HEK293 (cell line): ENCODE data around the gene ZNF536.

Source experiments
- BCL11B ChIP-seq: fragments of 450-650 bp; formaldehyde crosslinking; IDR thresholded peaks from 2 replicates; pipeline ENCODE4 v1.5.1; 2016; ENCODE audit warnings: low read depth, missing biosample characterization, missing genetic modification characterization
- BCL6B ChIP-seq: fragments of 450-650 bp; formaldehyde crosslinking; IDR thresholded peaks from 2 replicates; pipeline ENCODE4 v1.5.1; 2017; ENCODE audit warnings: missing biosample characterization, missing genetic modification characterization
- HOXA7 ChIP-seq: sonication (generic); formaldehyde crosslinking; IDR thresholded peaks from 2 replicates; pipeline ENCODE4 v1.8.1; 2022; ENCODE audit warnings: missing genetic modification reagents, borderline replicate concordance
- INSM2 ChIP-seq: fragments of 450-650 bp; formaldehyde crosslinking; IDR thresholded peaks from 2 replicates; pipeline ENCODE4 v1.5.1; 2016; ENCODE audit warnings: missing biosample characterization, missing genetic modification characterization
- SP7 ChIP-seq: fragments of 450-650 bp; formaldehyde crosslinking; IDR thresholded peaks from 2 replicates; pipeline ENCODE4 v1.5.1; 2016; ENCODE audit warnings: missing biosample characterization, missing genetic modification characterization
- ZNF114 ChIP-seq: fragments of 450-650 bp; formaldehyde crosslinking; IDR thresholded peaks from 2 replicates; pipeline ENCODE4 v1.5.0; 2017; ENCODE audit warnings: missing biosample characterization, missing genetic modification characterization
- ZNF169 ChIP-seq: fragments of 450-650 bp; formaldehyde crosslinking; IDR thresholded peaks from 2 replicates; pipeline ENCODE4 v1.5.1; 2016; ENCODE audit warnings: missing biosample characterization, missing genetic modification characterization
- ZNF24 ChIP-seq: fragments of 450-650 bp; formaldehyde crosslinking; IDR thresholded peaks from 2 replicates; pipeline ENCODE4 v1.5.1; 2016; ENCODE audit warnings: missing biosample characterization, missing genetic modification characterization
- ZNF398 ChIP-seq: fragments of 450-650 bp; formaldehyde crosslinking; IDR thresholded peaks from 2 replicates; pipeline ENCODE4 v1.5.1; 2017; ENCODE audit warnings: missing biosample characterization, missing genetic modification characterization
- ZNF488 ChIP-seq: fragments of 450-650 bp; formaldehyde crosslinking; IDR thresholded peaks from 2 replicates; pipeline ENCODE4 v1.5.1; 2016; ENCODE audit warnings: missing biosample characterization, missing genetic modification characterization
- ZNF514 ChIP-seq: fragments of 450-650 bp; formaldehyde crosslinking; IDR thresholded peaks from 2 replicates; pipeline ENCODE4 v1.5.1; 2016; ENCODE audit warnings: missing biosample characterization, missing genetic modification characterization
- ZNF544 ChIP-seq: fragments of 450-650 bp; formaldehyde crosslinking; IDR thresholded peaks from 2 replicates; pipeline ENCODE4 v1.5.0; 2017; ENCODE audit warnings: missing biosample characterization, missing genetic modification characterization
- ZNF558 ChIP-seq: fragments of 450-650 bp; formaldehyde crosslinking; IDR thresholded peaks from 2 replicates; pipeline ENCODE4 v1.5.1; 2016; ENCODE audit warnings: missing biosample characterization, missing genetic modification characterization
- ZNF580 ChIP-seq: fragments of 450-650 bp; formaldehyde crosslinking; IDR thresholded peaks from 2 replicates; pipeline ENCODE4 v1.5.1; 2016; ENCODE audit warnings: missing biosample characterization, missing genetic modification characterization
- ZNF596 ChIP-seq: fragments of 450-650 bp; IDR thresholded peaks from 2 replicates; pipeline ENCODE4 v1.5.0; 2018; ENCODE audit warnings: missing biosample characterization, mild to moderate bottlenecking, missing genetic modification characterization, moderate library complexity
- ZNF623 ChIP-seq: fragments of 450-650 bp; formaldehyde crosslinking; IDR thresholded peaks from 2 replicates; pipeline ENCODE4 v1.5.1; 2016; ENCODE audit warnings: missing biosample characterization, missing genetic modification characterization
- ZNF629 ChIP-seq: fragments of 450-650 bp; formaldehyde crosslinking; IDR thresholded peaks from 2 replicates; pipeline ENCODE4 v1.5.1; 2017; ENCODE audit warnings: missing biosample characterization, missing genetic modification characterization
- ZNF707 ChIP-seq: fragments of 450-650 bp; formaldehyde crosslinking; IDR thresholded peaks from 2 replicates; pipeline ENCODE4 v1.5.1; 2016; ENCODE audit warnings: missing biosample characterization, missing genetic modification characterization
- ZNF768 ChIP-seq: fragments of 450-650 bp; formaldehyde crosslinking; IDR thresholded peaks from 2 replicates; pipeline ENCODE4 v1.5.1; 2018; ENCODE audit warnings: missing biosample characterization, mild to moderate bottlenecking, missing genetic modification characterization
- ZNF776 ChIP-seq: fragments of 450-650 bp; formaldehyde crosslinking; IDR thresholded peaks from 2 replicates; pipeline ENCODE4 v1.5.0; 2017; ENCODE audit warnings: missing biosample characterization, missing genetic modification characterization, borderline replicate concordance
- ZNF777 ChIP-seq: fragments of 450-650 bp; formaldehyde crosslinking; IDR thresholded peaks from 2 replicates; pipeline ENCODE4 v1.5.1; 2017; ENCODE audit warnings: missing biosample characterization, missing genetic modification characterization, borderline replicate concordance
- ZNF792 ChIP-seq: fragments of 450-650 bp; formaldehyde crosslinking; IDR thresholded peaks from 2 replicates; pipeline ENCODE4 v1.5.1; 2016; ENCODE audit warnings: missing biosample characterization, missing genetic modification characterization
- ZNF843 ChIP-seq: fragments of 450-650 bp; formaldehyde crosslinking; IDR thresholded peaks from 2 replicates; pipeline ENCODE4 v1.5.1; 2016; ENCODE audit warnings: missing biosample characterization, missing genetic modification characterization
- ZSCAN23 ChIP-seq: fragments of 450-650 bp; formaldehyde crosslinking; IDR thresholded peaks from 2 replicates; pipeline ENCODE4 v1.5.1; 2016; ENCODE audit warnings: missing biosample characterization, missing genetic modification characterization
- ZSCAN4 ChIP-seq: fragments of 450-650 bp; formaldehyde crosslinking; IDR thresholded peaks from 2 replicates; pipeline ENCODE4 v1.5.1; 2017; ENCODE audit warnings: missing biosample characterization, missing genetic modification characterization
- TF ChIP-seq, protein P1 (sequence below): fragments of 450-650 bp; formaldehyde crosslinking; IDR thresholded peaks from 2 replicates; pipeline ENCODE4 v1.5.1; 2016; ENCODE audit warnings: missing biosample characterization, missing genetic modification characterization
- TF ChIP-seq, protein P2 (sequence below): fragments of 450-650 bp; formaldehyde crosslinking; IDR thresholded peaks from 2 replicates; pipeline ENCODE4 v1.5.1; 2016; ENCODE audit warnings: missing biosample characterization, missing genetic modification characterization, borderline replicate concordance

ZNF536 gene

GRCh38 chr19:30425885-30426838 is 54.0 kb downstream of the ZNF536 start (continued):
- TF ChIP-seq ZNF558 (tag by site-specific recombination) (peak; percentile 90), ZNF398 (peak; percentile 83), ZSCAN4 (tag by site-specific recombination) (peak; percentile 41), ZNF707 (tag by site-specific recombination) (no peak), ZNF596 (tag by site-specific recombination) (0 out of 2 replicates have a peak, but pooled peaks have one; percentile 30), BCL11B (tag by site-specific recombination) (peak; percentile 87), ZNF24 (tag by site-specific recombination) (peak; percentile 90), ZNF514 (tag by site-specific recombination) (no peak; the same call in 1 of the 2 replicates), ZNF629 (peak; percentile 83), BCL6B (tag by site-specific recombination) (peak; percentile 88), ZNF843 (tag by site-specific recombination) (peak; percentile 95), INSM2 (tag by site-specific recombination) (no peak), HOXA7 (no peak), ZNF544 (tag by site-specific recombination) (no peak), ZNF580 (tag by site-specific recombination) (peak; percentile 74), ZNF488 (tag by site-specific recombination) (peak; percentile 93), ZNF777 (tag by site-specific recombination) (no peak), ZNF792 (tag by site-specific recombination) (0 out of 2 replicates have a peak, but pooled peaks have one; percentile 6), ZNF114 (tag by site-specific recombination) (no peak), ZSCAN23 (tag by site-specific recombination) (no peak), SP7 (peak; percentile 82), ZNF768 (tag by site-specific recombination) (no peak), ZNF776 (tag by site-specific recombination) (no peak), ZNF169 (tag by site-specific recombination) (no peak), ZNF623 (tag by site-specific recombination) (no peak)
- TF ChIP-seq, protein P1, sequence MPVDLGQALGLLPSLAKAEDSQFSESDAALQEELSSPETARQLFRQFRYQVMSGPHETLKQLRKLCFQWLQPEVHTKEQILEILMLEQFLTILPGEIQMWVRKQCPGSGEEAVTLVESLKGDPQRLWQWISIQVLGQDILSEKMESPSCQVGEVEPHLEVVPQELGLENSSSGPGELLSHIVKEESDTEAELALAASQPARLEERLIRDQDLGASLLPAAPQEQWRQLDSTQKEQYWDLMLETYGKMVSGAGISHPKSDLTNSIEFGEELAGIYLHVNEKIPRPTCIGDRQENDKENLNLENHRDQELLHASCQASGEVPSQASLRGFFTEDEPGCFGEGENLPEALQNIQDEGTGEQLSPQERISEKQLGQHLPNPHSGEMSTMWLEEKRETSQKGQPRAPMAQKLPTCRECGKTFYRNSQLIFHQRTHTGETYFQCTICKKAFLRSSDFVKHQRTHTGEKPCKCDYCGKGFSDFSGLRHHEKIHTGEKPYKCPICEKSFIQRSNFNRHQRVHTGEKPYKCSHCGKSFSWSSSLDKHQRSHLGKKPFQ = peak; percentile 53; the same call in 1 of the 2 replicates
- TF ChIP-seq, protein P2, sequence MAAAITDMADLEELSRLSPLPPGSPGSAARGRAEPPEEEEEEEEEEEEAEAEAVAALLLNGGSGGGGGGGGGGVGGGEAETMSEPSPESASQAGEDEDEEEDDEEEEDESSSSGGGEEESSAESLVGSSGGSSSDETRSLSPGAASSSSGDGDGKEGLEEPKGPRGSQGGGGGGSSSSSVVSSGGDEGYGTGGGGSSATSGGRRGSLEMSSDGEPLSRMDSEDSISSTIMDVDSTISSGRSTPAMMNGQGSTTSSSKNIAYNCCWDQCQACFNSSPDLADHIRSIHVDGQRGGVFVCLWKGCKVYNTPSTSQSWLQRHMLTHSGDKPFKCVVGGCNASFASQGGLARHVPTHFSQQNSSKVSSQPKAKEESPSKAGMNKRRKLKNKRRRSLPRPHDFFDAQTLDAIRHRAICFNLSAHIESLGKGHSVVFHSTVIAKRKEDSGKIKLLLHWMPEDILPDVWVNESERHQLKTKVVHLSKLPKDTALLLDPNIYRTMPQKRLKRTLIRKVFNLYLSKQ (tag by site-specific recombination) = no peak
